ENCODE results near the gene HSF5.

Gene HSF5

DNA sequence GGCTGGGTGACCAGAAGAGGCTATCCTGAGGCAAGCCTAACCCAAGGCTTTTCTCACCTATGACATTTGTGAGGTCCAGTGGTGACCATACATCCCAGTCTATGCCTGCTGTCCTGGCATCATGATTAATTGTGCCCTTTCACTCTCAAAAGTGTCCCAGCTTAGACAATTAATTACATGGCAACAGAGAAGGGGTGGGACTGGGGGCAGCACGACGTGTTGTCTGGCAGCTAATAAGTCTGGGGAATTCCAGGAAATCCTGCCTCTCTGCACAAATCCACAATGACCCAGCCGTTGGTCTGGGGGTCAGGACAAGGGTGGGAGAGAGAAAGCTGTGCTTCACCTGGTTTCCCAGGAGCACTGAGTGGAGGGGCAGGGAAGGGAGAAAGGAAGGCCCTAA is 40.2 kb upstream of the HSF5 start:
- no peaks in the 10 kb centered on the region for H3K36me3 ChIP-seq (ENCODE audit: insufficient read depth, low read length)
- H2AFZ ChIP-seq (ENCODE audit: low read depth, low read length): no peak overlapping the region
- ATAC-seq (ENCODE audit: insufficient read depth, low read depth): no peak
- peaks cover 2% of the 10 kb centered on the region; the same call in 1 of the 2 replicates for H3K4me1 ChIP-seq (ENCODE audit: insufficient read depth, low read length)
- H3K27me3 ChIP-seq (ENCODE audit: insufficient read depth, low read length, poor library complexity): peaks cover 51% of the 10 kb centered on the region
- H3K27ac ChIP-seq (ENCODE audit: low read length): no peak overlapping the region
- H3K79me2 ChIP-seq (ENCODE audit: insufficient read depth, low read length): no peaks in the 10 kb centered on the region
- TF ChIP-seq EZH2 (IDR thresholded peaks at IDR 0.05; ENCODE audit: borderline replicate concordance, low read depth, low read length, severe bottlenecking): no peak
- TF ChIP-seq, protein P1, sequence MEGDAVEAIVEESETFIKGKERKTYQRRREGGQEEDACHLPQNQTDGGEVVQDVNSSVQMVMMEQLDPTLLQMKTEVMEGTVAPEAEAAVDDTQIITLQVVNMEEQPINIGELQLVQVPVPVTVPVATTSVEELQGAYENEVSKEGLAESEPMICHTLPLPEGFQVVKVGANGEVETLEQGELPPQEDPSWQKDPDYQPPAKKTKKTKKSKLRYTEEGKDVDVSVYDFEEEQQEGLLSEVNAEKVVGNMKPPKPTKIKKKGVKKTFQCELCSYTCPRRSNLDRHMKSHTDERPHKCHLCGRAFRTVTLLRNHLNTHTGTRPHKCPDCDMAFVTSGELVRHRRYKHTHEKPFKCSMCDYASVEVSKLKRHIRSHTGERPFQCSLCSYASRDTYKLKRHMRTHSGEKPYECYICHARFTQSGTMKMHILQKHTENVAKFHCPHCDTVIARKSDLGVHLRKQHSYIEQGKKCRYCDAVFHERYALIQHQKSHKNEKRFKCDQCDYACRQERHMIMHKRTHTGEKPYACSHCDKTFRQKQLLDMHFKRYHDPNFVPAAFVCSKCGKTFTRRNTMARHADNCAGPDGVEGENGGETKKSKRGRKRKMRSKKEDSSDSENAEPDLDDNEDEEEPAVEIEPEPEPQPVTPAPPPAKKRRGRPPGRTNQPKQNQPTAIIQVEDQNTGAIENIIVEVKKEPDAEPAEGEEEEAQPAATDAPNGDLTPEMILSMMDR (IDR thresholded peaks at IDR 0.05; ENCODE audit: borderline replicate concordance, extremely low read depth, low read length, poor library complexity, severe bottlenecking): no peak
- no peak overlapping the region for H3K4me3 ChIP-seq (ENCODE audit: low read depth in 1 of 2, low read length in 2 of 2)
- H3K9ac ChIP-seq (ENCODE audit: low read depth, low read length): no peak overlapping the region
- H3K4me2 ChIP-seq (ENCODE audit: insufficient read depth, low read length): no peak overlapping the region
- H4K20me1 ChIP-seq (ENCODE audit: insufficient read depth, low read length): peaks cover 7% of the 10 kb centered on the region; the same call in 1 of the 2 replicates
- no peaks in the 10 kb centered on the region for H3K9me3 ChIP-seq (ENCODE audit: insufficient read depth, low read length, severe bottlenecking)
- no peak for DNase-seq

GRCh38 chr17:58527949-58528348 is 39.7 kb upstream of the HSF5 start:
- Histone ChIP-seq H3K27me3 (ENCODE audit: insufficient read depth, low read length, poor library complexity) (peaks cover 47% of the 10 kb centered on the region), H3K9me3 (ENCODE audit: insufficient read depth, low read length, severe bottlenecking) (no peaks in the 10 kb centered on the region), H3K27ac (ENCODE audit: low read length) (no peak overlapping the region), H3K36me3 (ENCODE audit: insufficient read depth, low read length) (no peaks in the 10 kb centered on the region), H4K20me1 (ENCODE audit: insufficient read depth, low read length) (peaks cover 7% of the 10 kb centered on the region; the same call in 1 of the 2 replicates), H3K9ac (ENCODE audit: low read depth, low read length) (no peak overlapping the region), H2AFZ (ENCODE audit: low read depth, low read length) (no peak overlapping the region), H3K4me2 (ENCODE audit: insufficient read depth, low read length) (no peak overlapping the region), H3K4me1 (ENCODE audit: insufficient read depth, low read length) (peaks cover 2% of the 10 kb centered on the region; the same call in 1 of the 2 replicates), H3K4me3 (ENCODE audit: low read depth in 1 of 2, low read length in 2 of 2) (no peak overlapping the region), H3K79me2 (ENCODE audit: insufficient read depth, low read length) (no peaks in the 10 kb centered on the region)
- DNase-seq (no peak), ATAC-seq (ENCODE audit: insufficient read depth, low read depth) (no peak)
- TF ChIP-seq EZH2 (IDR thresholded peaks at IDR 0.05; ENCODE audit: borderline replicate concordance, low read depth, low read length, severe bottlenecking): no peak
- TF ChIP-seq, protein P1 (IDR thresholded peaks at IDR 0.05; ENCODE audit: borderline replicate concordance, extremely low read depth, low read length, poor library complexity, severe bottlenecking): no peak

DNA sequence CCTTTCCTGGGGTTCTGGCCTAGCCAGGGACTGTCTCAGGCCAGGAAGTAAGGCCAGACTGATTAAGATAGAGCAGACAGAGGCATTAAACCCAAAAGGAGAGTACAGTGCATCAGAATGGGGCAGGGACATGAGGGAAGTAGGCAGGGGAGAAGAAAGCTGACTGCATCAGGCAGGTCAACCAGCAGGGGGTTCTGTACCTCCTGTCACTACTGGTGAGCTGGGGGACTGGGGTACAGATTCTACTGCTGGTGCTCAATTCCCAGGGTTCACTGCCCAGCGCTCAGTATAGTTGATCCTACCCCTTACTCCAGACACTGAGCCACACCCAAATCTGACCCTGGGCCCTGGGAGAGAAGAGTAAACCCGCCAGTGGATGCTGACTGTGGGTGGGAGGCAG is 39.1 kb upstream of the HSF5 start:
- H3K36me3 ChIP-seq (ENCODE audit: insufficient read depth, low read length): no peaks in the 10 kb centered on the region
- H3K27ac ChIP-seq (ENCODE audit: low read length): no peak overlapping the region
- H3K9me3 ChIP-seq (ENCODE audit: insufficient read depth, low read length, severe bottlenecking): no peaks in the 10 kb centered on the region
- no peak for TF ChIP-seq EZH2 (IDR thresholded peaks at IDR 0.05; ENCODE audit: borderline replicate concordance, low read depth, low read length, severe bottlenecking)
- TF ChIP-seq, protein P1 (IDR thresholded peaks at IDR 0.05; ENCODE audit: borderline replicate concordance, extremely low read depth, low read length, poor library complexity, severe bottlenecking): peak; percentile 36
- H3K4me1 ChIP-seq (ENCODE audit: insufficient read depth, low read length): peaks cover 2% of the 10 kb centered on the region; the same call in 1 of the 2 replicates
- H4K20me1 ChIP-seq (ENCODE audit: insufficient read depth, low read length): peaks cover 7% of the 10 kb centered on the region; the same call in 1 of the 2 replicates
- no peaks in the 10 kb centered on the region for H3K79me2 ChIP-seq (ENCODE audit: insufficient read depth, low read length)
- DNase-seq (no peak), ATAC-seq (ENCODE audit: insufficient read depth, low read depth) (no peak)
- no peak overlapping the region for H3K4me3 ChIP-seq (ENCODE audit: low read depth in 1 of 2, low read length in 2 of 2)
- H3K27me3 ChIP-seq (ENCODE audit: insufficient read depth, low read length, poor library complexity): peaks cover 41% of the 10 kb centered on the region
- no peak overlapping the region for H3K9ac ChIP-seq (ENCODE audit: low read depth, low read length)
- H2AFZ ChIP-seq (ENCODE audit: low read depth, low read length): no peak overlapping the region
- H3K4me2 ChIP-seq (ENCODE audit: insufficient read depth, low read length): no peak overlapping the region

- no peak overlapping the region for H2AFZ ChIP-seq (ENCODE audit: low read depth, low read length)
These were observed 37.0 kb upstream of the HSF5 start for GRCh38 chr17:58525239-58525638.

More at GRCh38 chr17:58525239-58525638, 37.0 kb upstream of the HSF5 start:
- Histone ChIP-seq H3K9me3 (ENCODE audit: insufficient read depth, low read length, severe bottlenecking) (no peaks in the 10 kb centered on the region), H3K4me2 (ENCODE audit: insufficient read depth, low read length) (no peak overlapping the region), H3K9ac (ENCODE audit: low read depth, low read length) (no peak overlapping the region), H3K36me3 (ENCODE audit: insufficient read depth, low read length) (no peaks in the 10 kb centered on the region), H3K27ac (ENCODE audit: low read length) (no peak overlapping the region), H4K20me1 (ENCODE audit: insufficient read depth, low read length) (no peaks in the 10 kb centered on the region), H3K4me1 (ENCODE audit: insufficient read depth, low read length) (no peaks in the 10 kb centered on the region), H3K4me3 (ENCODE audit: low read depth in 1 of 2, low read length in 2 of 2) (no peak overlapping the region), H3K79me2 (ENCODE audit: insufficient read depth, low read length) (no peaks in the 10 kb centered on the region), H3K27me3 (ENCODE audit: insufficient read depth, low read length, poor library complexity) (peaks cover 20% of the 10 kb centered on the region)
- no peak for TF ChIP-seq EZH2 (IDR thresholded peaks at IDR 0.05; ENCODE audit: borderline replicate concordance, low read depth, low read length, severe bottlenecking)
- TF ChIP-seq, protein P1 (IDR thresholded peaks at IDR 0.05; ENCODE audit: borderline replicate concordance, extremely low read depth, low read length, poor library complexity, severe bottlenecking): no peak
- DNase-seq (no peak), ATAC-seq (ENCODE audit: insufficient read depth, low read depth) (no peak)

Measured in DND-41 (cell line).